ENCODE measurements around the gene B4GALNT4.

B4GALNT4 gene

DNA sequence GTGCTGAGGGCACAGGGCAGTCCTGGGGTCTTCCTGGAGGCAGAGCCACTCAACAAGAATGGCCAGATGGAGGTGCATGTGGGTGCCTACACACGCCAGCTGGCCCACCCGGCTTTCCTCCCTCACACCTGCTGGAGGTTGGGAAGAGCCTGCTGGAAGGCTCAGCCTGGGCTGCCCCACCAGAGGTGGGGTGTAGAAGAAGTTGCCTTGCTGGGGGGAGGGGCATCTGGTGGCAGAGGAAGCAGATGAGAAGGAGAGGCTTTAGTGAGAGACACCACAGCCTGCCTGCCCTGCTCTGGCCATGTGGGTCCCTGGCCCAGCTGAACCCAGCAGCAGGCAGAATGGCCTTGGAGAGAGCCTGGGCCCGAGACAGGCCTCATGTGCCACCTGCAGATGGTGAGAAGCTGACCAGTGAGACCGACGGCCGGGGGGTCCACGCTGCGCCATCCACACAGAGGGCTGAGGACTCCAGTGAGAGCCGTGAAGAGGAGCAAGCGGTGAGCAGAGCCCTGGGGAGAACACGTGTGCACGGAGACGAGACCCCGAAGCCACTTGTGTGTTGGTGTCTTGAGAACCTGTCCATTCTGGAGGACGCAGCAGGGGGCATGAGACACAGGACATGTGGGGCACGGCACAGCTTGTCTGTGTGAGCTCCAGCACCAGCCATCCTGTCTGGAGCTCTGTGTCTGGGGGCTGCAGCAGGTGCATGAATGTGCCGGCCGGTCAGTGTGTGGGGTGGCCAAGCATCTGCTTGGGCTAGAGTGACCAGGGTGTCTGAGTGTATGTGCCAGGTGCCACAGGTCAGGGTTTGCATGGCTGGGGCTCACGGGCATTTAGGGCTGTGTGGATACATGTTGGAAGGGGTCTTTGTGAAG, 2.7 kb downstream of the B4GALNT4 start:
- TF ChIP-seq, protein P1, sequence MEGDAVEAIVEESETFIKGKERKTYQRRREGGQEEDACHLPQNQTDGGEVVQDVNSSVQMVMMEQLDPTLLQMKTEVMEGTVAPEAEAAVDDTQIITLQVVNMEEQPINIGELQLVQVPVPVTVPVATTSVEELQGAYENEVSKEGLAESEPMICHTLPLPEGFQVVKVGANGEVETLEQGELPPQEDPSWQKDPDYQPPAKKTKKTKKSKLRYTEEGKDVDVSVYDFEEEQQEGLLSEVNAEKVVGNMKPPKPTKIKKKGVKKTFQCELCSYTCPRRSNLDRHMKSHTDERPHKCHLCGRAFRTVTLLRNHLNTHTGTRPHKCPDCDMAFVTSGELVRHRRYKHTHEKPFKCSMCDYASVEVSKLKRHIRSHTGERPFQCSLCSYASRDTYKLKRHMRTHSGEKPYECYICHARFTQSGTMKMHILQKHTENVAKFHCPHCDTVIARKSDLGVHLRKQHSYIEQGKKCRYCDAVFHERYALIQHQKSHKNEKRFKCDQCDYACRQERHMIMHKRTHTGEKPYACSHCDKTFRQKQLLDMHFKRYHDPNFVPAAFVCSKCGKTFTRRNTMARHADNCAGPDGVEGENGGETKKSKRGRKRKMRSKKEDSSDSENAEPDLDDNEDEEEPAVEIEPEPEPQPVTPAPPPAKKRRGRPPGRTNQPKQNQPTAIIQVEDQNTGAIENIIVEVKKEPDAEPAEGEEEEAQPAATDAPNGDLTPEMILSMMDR (IDR thresholded peaks at IDR 0.05): no peak

DNA sequence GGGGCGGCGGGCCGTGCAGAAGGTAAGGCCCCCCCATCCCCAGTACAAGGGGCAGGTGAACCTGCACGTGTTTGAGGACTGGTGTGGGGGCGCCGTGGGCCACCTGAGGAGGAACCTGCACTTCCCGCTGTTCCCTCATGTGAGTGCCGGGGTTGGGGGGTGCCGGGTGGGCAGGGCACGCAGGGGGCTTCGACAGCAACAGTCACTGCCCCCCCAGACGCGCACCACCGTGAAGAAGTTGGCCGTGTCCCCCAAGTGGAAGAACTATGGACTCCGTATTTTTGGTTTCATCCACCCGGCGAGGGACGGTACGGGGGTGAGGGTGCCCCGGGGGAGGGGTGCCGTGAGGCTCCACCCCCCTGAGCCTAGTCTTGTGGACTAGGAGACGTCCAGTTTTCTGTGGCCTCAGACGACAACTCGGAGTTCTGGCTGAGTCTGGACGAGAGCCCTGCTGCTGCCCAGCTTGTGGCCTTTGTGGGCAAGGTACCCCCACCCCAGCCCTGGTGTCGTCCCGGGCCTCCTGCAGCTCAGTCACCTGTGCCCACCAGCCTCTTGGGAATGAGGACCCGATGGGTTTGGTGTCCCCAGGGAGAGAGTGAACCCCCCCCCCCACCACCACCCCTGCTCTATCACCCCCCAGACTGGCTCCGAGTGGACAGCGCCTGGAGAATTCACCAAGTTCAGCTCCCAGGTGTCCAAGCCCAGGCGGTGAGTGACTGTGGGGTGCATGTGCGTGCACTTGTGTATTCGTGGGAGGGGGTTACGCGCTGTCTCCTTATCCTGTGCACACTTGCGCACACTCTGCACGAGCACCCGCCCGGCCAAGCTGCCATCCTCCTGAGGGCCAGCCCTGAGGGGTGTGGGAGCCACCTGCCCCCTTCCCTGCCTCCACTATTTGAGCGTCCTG, 3.8 kb downstream of the B4GALNT4 start:
- TF ChIP-seq, protein P1 (IDR thresholded peaks at IDR 0.05): no peak

DNA sequence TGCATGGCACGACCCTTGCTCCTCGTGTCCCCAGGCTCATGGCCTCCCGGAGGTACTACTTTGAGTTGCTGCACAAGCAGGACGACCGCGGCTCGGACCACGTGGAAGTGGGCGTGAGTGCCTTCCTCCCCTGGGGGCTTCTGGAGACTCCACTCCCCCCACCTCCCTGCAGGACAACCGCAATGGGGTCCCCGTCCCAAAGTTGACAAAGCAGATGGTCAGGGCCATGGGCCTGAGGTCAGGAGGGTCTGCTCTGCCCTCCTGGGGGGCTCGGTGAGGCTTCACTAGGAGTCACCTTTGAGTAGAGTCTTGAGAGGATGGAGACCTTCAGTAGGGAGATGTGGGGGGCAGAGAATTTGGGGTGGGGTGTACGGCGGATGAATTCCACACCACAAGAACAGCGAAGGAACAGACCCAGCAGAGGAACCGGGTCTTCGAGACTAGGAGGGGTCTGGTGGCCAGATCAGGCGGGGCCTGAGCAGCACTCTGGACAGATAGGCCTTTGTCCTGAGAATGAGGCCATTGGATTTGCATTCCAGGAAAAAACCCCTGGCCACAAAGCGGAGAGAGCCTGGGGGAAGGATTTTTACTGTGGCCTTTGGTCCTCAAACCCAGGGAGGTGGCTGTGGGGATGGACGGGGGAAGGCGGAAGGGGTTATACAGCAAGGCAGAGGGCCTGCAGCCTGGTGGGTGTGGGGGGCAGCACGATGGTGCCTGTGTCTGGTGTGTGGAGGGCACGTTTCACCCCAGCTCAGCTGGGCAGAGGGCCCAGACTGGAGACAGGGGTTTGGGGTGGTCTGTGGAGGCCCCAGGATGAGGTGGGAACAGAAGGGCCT, 4.6 kb downstream of the B4GALNT4 start:
- TF ChIP-seq, protein P1 (IDR thresholded peaks at IDR 0.05): no peak

GRCh38 chr11:375065-376025, 6.0 kb downstream of the B4GALNT4 start:
- TF ChIP-seq, protein P1 (IDR thresholded peaks at IDR 0.05): no peak

DNA sequence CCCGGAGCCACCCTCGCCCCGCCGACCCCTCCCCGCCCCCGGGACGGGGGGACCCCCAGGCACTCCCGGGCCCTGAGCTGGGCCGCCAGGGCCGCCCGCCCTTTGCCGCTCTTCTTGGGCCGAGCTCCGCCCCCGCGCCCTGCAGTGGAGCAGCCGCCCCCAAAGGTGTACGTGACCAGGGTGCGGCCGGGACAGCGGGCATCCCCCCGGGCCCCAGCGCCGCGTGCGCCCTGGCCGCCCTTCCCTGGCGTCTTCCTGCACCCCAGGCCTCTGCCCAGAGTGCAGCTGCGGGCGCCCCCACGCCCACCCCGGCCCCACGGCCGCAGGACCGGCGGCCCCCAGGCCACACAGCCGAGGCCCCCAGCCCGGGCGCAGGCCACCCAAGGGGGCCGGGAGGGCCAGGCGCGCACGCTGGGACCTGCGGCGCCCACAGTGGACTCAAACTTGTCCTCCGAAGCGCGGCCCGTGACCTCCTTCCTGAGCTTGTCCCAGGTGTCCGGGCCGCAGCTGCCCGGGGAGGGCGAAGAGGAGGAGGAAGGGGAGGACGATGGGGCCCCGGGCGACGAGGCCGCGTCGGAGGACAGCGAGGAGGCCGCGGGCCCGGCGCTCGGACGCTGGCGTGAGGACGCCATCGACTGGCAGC, 7.4 kb downstream of the B4GALNT4 start:
- TF ChIP-seq, protein P1 (IDR thresholded peaks at IDR 0.05): no peak

- TF ChIP-seq, protein P1 (IDR thresholded peaks at IDR 0.05): no peak
These were observed 8.0 kb downstream of the B4GALNT4 start for GRCh38 chr11:377174-377865.
